Tibial nerve (tissue), 4 donors: ENCODE data around the gene SEC31A. TPM values are rescaled to one million over a fixed set of nuclear protein-coding genes. Genes with fewer than 3 reads are reported as not detected.

Experiments
- DNase-seq, 2 donors: peaks; one replicate each; pipeline ENCODE4 v3.0.0-alpha.2; 2019; ENCODE audit warnings: low spot score in 2 of 2
- H3K27ac ChIP-seq, 4 donors: fragments of 200-600 bp; sonication (generic) in 3 of 4; one replicate each; pipeline ENCODE4 v1.5.1; 2017 to 2019; ENCODE audit warnings: mild to moderate bottlenecking in 1 of 4
- H3K27me3 ChIP-seq, 2 donors: fragments of 200-600 bp; sonication (generic) in 1 of 2; one replicate each; pipeline versions ENCODE4 v1.5.1 to v1.6.0; 2017 to 2019
- H3K36me3 ChIP-seq, 3 donors: fragments of 200-600 bp; sonication (generic); one replicate each; pipeline ENCODE4 v1.5.1; 2018 to 2019
- H3K4me1 ChIP-seq, 4 donors: fragments of 200-600 bp; sonication (generic) in 3 of 4; one replicate each; pipeline ENCODE4 v1.5.1; 2017 to 2019
- H3K4me3 ChIP-seq, 4 donors: fragments of 200-600 bp; sonication (generic) in 3 of 4; one replicate each; pipeline ENCODE4 v1.5.1; 2017 to 2019; ENCODE audit warnings: mild to moderate bottlenecking in 1 of 4, moderate library complexity in 1 of 4
- H3K9me3 ChIP-seq, 4 donors: fragments of 200-600 bp; sonication (generic) in 3 of 4; one replicate each; pipeline ENCODE4 v1.5.1; 2017 to 2019
- CTCF ChIP-seq, 5 experiments: fragments of 200-600 bp in 3 of 5; fragments of 450-650 bp in 2 of 5; sonication (generic) in 3 of 5; IDR thresholded peaks; one replicate each; pipeline ENCODE4 v1.5.1; 2016 to 2019; ENCODE audit warnings: antibody characterized with exemption in 5 of 5, mild to moderate bottlenecking in 3 of 5, moderate library complexity in 2 of 5
- EP300 ChIP-seq, 2 donors: sonication (generic); formaldehyde crosslinking; IDR thresholded peaks; one replicate each; pipeline ENCODE4 v1.6.1; 2017; ENCODE audit warnings: antibody characterized with exemption in 2 of 2, mild to moderate bottlenecking in 1 of 2
- POLR2A ChIP-seq, 2 donors: fragments of 450-650 bp; IDR thresholded peaks; one replicate each; pipeline ENCODE4 v1.6.1; 2017; ENCODE audit warnings: antibody characterized with exemption in 2 of 2, mild to moderate bottlenecking in 2 of 2, moderate library complexity in 2 of 2
- WGBS, 2 donors: methylation state at CpG; one replicate each; pipeline ENCODE4 v1.1.5; 2018; 5-methylcytosine and 5-hydroxymethylcytosine counted together
- total RNA-seq, 4 donors: library from RNA; depleted of rRNA; stranded (reverse); fragments of >200 nt; gene quantifications; one replicate each; pipeline ENCODE4 v1.1.0, GENCODE V29; 2016

The SEC31A gene
- total RNA-seq, 4 donors from 2014 or later: 171 to 190 (median 176) TPM

GRCh38 chr4:82814034-82814433, 76.9 kb downstream of the SEC31A start:
- TF ChIP-seq CTCF (IDR thresholded peaks at IDR 0.05) (no peak), EP300 (IDR thresholded peaks at IDR 0.05) (no peak), POLR2A (IDR thresholded peaks at IDR 0.05) (no peak)
- H3K27me3 ChIP-seq: no peaks in the 10 kb centered on the region
- WGBS, 2 donors: 76 to 77% methylated on average over 1 of the region's 1 CpG
- H3K36me3 ChIP-seq: peaks cover 0 to 32% (median 4%) of the 10 kb centered on the region in 3 donors
- H3K9me3 ChIP-seq: no peaks in the 10 kb centered on the region
- no peak overlapping the region for H3K4me3 ChIP-seq
- H3K4me1 ChIP-seq: peaks cover 4 to 12% (median 6%) of the 10 kb centered on the region in 4 donors
- DNase-seq: no peak
- H3K27ac ChIP-seq: no peak overlapping the region

- Histone ChIP-seq H3K4me3 (peak overlapping the region in 1 of 4 donors; percentile 19), H3K27ac (peak overlapping the region in 2 of 4 donors; percentile 52 to 73), H3K36me3 (peaks cover 0 to 11% (median 0%) of the 10 kb centered on the region in 3 donors), H3K9me3 (no peaks in the 10 kb centered on the region), H3K27me3 (no peaks in the 10 kb centered on the region), H3K4me1 (peaks cover 4 to 12% (median 6%) of the 10 kb centered on the region in 4 donors)
- no peak for TF ChIP-seq POLR2A (IDR thresholded peaks at IDR 0.05)
- no peak for TF ChIP-seq EP300 (IDR thresholded peaks at IDR 0.05)
- TF ChIP-seq CTCF (IDR thresholded peaks at IDR 0.05): no peak
- DNase-seq: no peak
- 9 to 10% methylated on average over 6 of the region's 6 CpGs for WGBS, 2 donors
Observed at GRCh38 chr4:82811838-82812341, 79.1 kb downstream of the SEC31A start.

- Histone ChIP-seq H3K4me1 (peaks cover 4 to 12% (median 6%) of the 10 kb centered on the region in 4 donors), H3K4me3 (no peak overlapping the region), H3K27ac (no peak overlapping the region), H3K36me3 (peaks cover 0 to 6% (median 0%) of the 10 kb centered on the region in 3 donors), H3K27me3 (no peaks in the 10 kb centered on the region), H3K9me3 (no peaks in the 10 kb centered on the region)
- 50 to 64% methylated on average over 1 of the region's 1 CpG for WGBS, 2 donors
- no peak for TF ChIP-seq EP300 (IDR thresholded peaks at IDR 0.05)
- TF ChIP-seq CTCF (IDR thresholded peaks at IDR 0.05): no peak
- no peak for TF ChIP-seq POLR2A (IDR thresholded peaks at IDR 0.05)
- no peak for DNase-seq
Observed at GRCh38 chr4:82811392-82811791, 79.6 kb downstream of the SEC31A start.

GRCh38 chr4:82810176-82810575, 80.8 kb downstream of the SEC31A start:
- no peak for DNase-seq
- WGBS, 2 donors: 54 to 55% methylated on average over 4 of the region's 4 CpGs
- peaks cover 4 to 12% (median 6%) of the 10 kb centered on the region in 4 donors for H3K4me1 ChIP-seq

More at GRCh38 chr4:82810176-82810575, 80.8 kb downstream of the SEC31A start:
- H3K27ac ChIP-seq: no peak overlapping the region
- no peaks in the 10 kb centered on the region for H3K27me3 ChIP-seq
- no peak for TF ChIP-seq CTCF (IDR thresholded peaks at IDR 0.05)
- no peak for TF ChIP-seq POLR2A (IDR thresholded peaks at IDR 0.05)
- no peak for TF ChIP-seq EP300 (IDR thresholded peaks at IDR 0.05)
- H3K4me3 ChIP-seq: no peak overlapping the region
- H3K9me3 ChIP-seq: no peaks in the 10 kb centered on the region
- H3K36me3 ChIP-seq: no peaks in the 10 kb centered on the region
